Activated CD8-positive, alpha-beta T cell treated with anti-CD3 and anti-CD28 coated beads, Interleukin-2, amount 10 ng/mL, durations not matched to agents 7 days and 5 days (primary cell): ENCODE measurements around the gene MED12L. TPM values are rescaled to one million over a fixed set of nuclear protein-coding genes. Genes with fewer than 3 reads are reported as not detected.

ENCODE experiments used
- ATAC-seq: fragments of 150-1000 bp; cut with Tn5 transposase; one replicate; pipeline ENCODE4 v1.10.0; 2021; ENCODE audit warnings: moderate library complexity
- CTCF ChIA-PET: fragments of 350-600 bp; sonication (Branson Sonifier 250); formaldehyde crosslinking; loops from one replicate; lab custom pipeline; 2021; ENCODE audit warnings: antibody characterized with exemption; lab: Charles Lee
- POLR2A ChIA-PET: fragments of 350-600 bp; sonication (Branson Sonifier 250); formaldehyde crosslinking; loops from one replicate; lab custom pipeline; 2021; ENCODE audit warnings: antibody characterized with exemption; lab: Charles Lee
- DNase-seq: peaks from one replicate; pipeline ENCODE4 v3.0.0-alpha.2; 2020
- H3K27ac Mint-ChIP-seq: one replicate; pipeline ENCODE4 v1.8.0; 2021; ENCODE audit warnings: mild to moderate bottlenecking, mixed read lengths
- H3K27me3 Mint-ChIP-seq: one replicate; pipeline ENCODE4 v1.8.0; 2021; ENCODE audit warnings: low read depth, mixed read lengths
- H3K36me3 Mint-ChIP-seq: one replicate; pipeline ENCODE4 v1.8.0; 2021; ENCODE audit warnings: low read depth, mixed read lengths
- H3K4me1 Mint-ChIP-seq: one replicate; pipeline ENCODE4 v1.8.0; 2021; ENCODE audit warnings: low read depth, mixed read lengths
- H3K4me3 Mint-ChIP-seq: one replicate; pipeline ENCODE4 v1.8.0; 2021; ENCODE audit warnings: mild to moderate bottlenecking, mixed read lengths
- H3K9me3 Mint-ChIP-seq: one replicate; pipeline ENCODE4 v1.8.0; 2022; ENCODE audit warnings: mixed read lengths; ENCODE audit not compliant: insufficient read depth
- total RNA-seq, 2 experiments: library from RNA; stranded (reverse); gene quantifications; one replicate each; pipeline ENCODE4 v1.2.3, GENCODE V29; 2021

The MED12L gene, protein sequence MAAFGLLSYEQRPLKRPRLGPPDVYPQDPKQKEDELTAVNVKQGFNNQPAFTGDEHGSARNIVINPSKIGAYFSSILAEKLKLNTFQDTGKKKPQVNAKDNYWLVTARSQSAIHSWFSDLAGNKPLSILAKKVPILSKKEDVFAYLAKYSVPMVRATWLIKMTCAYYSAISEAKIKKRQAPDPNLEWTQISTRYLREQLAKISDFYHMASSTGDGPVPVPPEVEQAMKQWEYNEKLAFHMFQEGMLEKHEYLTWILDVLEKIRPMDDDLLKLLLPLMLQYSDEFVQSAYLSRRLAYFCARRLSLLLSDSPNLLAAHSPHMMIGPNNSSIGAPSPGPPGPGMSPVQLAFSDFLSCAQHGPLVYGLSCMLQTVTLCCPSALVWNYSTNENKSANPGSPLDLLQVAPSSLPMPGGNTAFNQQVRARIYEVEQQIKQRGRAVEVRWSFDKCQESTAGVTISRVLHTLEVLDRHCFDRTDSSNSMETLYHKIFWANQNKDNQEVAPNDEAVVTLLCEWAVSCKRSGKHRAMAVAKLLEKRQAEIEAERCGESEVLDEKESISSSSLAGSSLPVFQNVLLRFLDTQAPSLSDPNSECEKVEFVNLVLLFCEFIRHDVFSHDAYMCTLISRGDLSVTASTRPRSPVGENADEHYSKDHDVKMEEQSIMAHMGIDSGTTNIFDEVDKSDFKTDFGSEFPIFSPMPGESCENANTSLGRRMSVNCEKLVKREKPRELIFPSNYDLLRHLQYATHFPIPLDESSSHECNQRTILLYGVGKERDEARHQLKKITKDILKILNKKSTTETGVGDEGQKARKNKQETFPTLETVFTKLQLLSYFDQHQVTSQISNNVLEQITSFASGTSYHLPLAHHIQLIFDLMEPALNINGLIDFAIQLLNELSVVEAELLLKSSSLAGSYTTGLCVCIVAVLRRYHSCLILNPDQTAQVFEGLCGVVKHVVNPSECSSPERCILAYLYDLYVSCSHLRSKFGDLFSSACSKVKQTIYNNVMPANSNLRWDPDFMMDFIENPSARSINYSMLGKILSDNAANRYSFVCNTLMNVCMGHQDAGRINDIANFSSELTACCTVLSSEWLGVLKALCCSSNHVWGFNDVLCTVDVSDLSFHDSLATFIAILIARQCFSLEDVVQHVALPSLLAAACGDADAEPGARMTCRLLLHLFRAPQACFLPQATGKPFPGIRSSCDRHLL (N-terminal part only)
- total RNA-seq, result under 1 TPM; 0.76 to 0.79 TPM

GRCh38 chr3:151085227-151085888, at the start of gene MED12L:
TSS of gene MED12L (plus strand) at chr3:151085664. CDS start at chr3:151086927, 1,263 bp downstream.
- Mint-ChIP-seq H3K27me3 (peaks cover 54% of the 10 kb centered on the region), H3K4me3 (peak within 1 kb of the TSS; percentile 80), H3K27ac (no peak within 1 kb of the TSS), H3K4me1 (peaks cover 13% of the 10 kb centered on the region), H3K36me3 (no peaks in the 10 kb centered on the region), H3K9me3 (no peaks in the 10 kb centered on the region)
- POLR2A ChIA-PET, result interaction anchor here (0.6 to 1.5 kb wide), 3 partner anchors 322 to 1185 kb away, joined by 3 to 4 read pairs (median 3); no protein-coding TSS in a partner anchor
- peak; percentile 59 for DNase-seq
- peak; percentile 67 for ATAC-seq
- CTCF ChIA-PET, result interaction anchor here (0.7 to 5.3 kb wide), 12 partner anchors 9 to 160 kb away, joined by 3 to 66 read pairs (median 4); no protein-coding TSS in a partner anchor

DNA sequence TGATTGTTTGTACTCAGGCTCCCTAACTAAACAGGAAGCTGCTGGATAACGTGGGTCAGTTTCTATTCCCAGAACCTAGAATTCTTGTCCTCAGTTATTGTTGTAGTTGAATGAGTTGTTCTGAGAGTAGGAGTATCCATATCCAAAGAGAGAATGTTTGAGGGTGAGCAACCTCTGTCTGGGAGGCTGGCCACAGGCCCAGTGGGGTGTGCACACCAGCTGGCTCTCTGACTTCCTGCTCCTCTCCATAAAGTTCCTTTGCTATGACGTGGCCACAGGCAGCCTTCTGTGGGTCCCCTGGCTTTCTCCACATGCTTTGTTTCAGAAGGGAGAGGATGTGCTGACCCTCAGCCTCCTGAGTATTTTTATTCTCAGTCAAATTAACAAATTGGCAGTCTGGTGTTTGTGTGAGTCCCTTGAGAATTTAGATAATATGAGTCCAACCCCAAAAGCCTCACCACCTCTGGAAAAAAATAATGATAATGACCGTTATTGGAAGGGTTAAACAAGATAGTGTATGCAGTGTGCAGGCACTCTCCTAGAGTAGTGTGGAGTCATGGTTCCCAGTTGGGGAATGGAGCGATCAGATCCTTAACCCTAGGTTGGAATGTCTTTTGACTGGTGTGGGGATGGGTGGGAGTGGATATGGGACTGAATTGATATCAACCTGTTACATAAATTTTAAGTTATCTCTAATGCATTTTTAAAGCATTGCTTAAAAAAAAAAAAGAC, 47.6 kb upstream of the MED12L start:
- Mint-ChIP-seq H3K4me1 (no peaks in the 10 kb centered on the region), H3K4me3 (no peak overlapping the region), H3K9me3 (no peaks in the 10 kb centered on the region), H3K27me3 (peaks cover 8% of the 10 kb centered on the region), H3K36me3 (no peaks in the 10 kb centered on the region), H3K27ac (no peak overlapping the region)
- DNase-seq, result no peak
- CTCF ChIA-PET, result no interaction called here
- no peak for ATAC-seq
- POLR2A ChIA-PET, result no interaction called here

- H3K4me1 Mint-ChIP-seq, result no peaks in the 10 kb centered on the region
- peaks cover 22% of the 10 kb centered on the region for H3K27me3 Mint-ChIP-seq
- ChIA-PET POLR2A (no interaction called here), CTCF (interaction anchor here (0.7 kb wide), 1 partner anchor 878 kb away, joined by 3 read pairs; no protein-coding TSS in a partner anchor)
- DNase-seq, result no peak
- no peaks in the 10 kb centered on the region for H3K9me3 Mint-ChIP-seq
- no peaks in the 10 kb centered on the region for H3K36me3 Mint-ChIP-seq
- no peak for ATAC-seq
- H3K4me3 Mint-ChIP-seq, result no peak overlapping the region
- H3K27ac Mint-ChIP-seq, result no peak overlapping the region
Observed at GRCh38 chr3:151044706-151045105, 40.8 kb upstream of the MED12L start.

DNA sequence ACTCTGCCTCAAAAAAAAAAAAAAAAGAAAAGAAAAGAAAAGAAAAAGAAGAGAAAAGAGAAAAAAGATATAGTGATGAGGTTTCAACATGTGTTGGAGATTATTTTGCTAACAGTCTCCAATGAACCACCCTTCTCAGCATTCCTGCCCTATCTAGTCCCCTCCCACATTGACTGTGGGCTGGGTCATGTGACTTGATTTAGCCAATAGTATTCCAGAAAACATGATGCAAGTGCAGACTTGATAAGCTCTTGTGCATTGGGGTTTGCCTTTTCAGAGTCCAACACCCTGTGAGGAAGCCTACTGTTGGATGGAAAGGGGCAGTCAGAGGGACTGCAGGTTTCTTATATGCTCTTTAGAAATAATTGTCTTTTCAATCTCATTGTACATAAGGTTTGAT, 37.8 kb upstream of the MED12L start:
- no peaks in the 10 kb centered on the region for H3K9me3 Mint-ChIP-seq
- ChIA-PET POLR2A (no interaction called here), CTCF (no interaction called here)
- no peak for DNase-seq
- no peak overlapping the region for H3K4me3 Mint-ChIP-seq
- no peak overlapping the region for H3K27ac Mint-ChIP-seq
- no peaks in the 10 kb centered on the region for H3K36me3 Mint-ChIP-seq
- no peaks in the 10 kb centered on the region for H3K4me1 Mint-ChIP-seq
- no peak for ATAC-seq
- peaks cover 18% of the 10 kb centered on the region for H3K27me3 Mint-ChIP-seq

DNA sequence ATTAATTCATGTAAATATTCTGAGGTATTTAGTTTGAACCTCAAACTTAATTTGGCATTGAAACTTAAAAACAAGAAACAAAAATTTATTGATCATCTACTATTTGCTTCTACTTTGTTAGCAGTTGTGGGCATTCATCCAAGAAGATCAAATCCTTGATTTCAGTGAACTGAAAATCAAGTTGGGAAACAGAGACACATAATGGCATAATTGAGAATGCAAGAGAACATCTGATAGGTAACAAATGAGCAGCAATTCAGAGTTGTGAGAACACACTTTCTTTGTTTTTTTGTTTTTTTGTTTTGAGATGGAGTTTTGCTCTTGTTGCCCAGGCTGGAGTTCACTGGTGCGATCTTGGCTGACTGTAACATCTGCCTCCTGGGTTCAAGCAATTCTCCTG, 33.9 kb upstream of the MED12L start:
- Mint-ChIP-seq H3K27me3 (peaks cover 20% of the 10 kb centered on the region), H3K27ac (no peak overlapping the region), H3K4me3 (no peak overlapping the region), H3K36me3 (no peaks in the 10 kb centered on the region), H3K9me3 (no peaks in the 10 kb centered on the region), H3K4me1 (no peaks in the 10 kb centered on the region)
- DNase-seq (no peak), ATAC-seq (no peak)
- POLR2A ChIA-PET, result no interaction called here
- CTCF ChIA-PET, result no interaction called here

DNA sequence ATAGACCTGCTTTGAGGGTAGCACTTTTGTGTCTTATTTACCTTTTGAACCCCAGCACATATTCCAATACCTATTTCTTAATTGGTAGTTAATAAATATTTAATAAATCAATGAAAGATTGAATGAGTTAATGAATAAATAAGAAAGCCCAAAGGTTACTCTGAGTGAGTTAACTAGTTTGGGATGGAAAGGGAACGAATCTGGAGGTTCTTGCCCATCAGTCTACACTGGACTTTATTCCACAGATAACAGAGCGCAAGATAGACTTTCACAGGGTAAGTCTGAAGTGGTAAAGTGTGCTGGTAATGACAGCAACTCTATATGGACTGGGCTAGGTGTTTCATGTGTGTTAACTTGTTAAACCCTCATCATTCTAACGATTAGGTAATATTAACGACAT, 33.1 kb upstream of the MED12L start:
- Mint-ChIP-seq H3K27me3 (peaks cover 20% of the 10 kb centered on the region), H3K9me3 (no peaks in the 10 kb centered on the region), H3K4me3 (no peak overlapping the region), H3K36me3 (no peaks in the 10 kb centered on the region), H3K27ac (no peak overlapping the region), H3K4me1 (no peaks in the 10 kb centered on the region)
- DNase-seq (no peak), ATAC-seq (no peak)
- CTCF ChIA-PET, result no interaction called here
- POLR2A ChIA-PET, result no interaction called here

- Mint-ChIP-seq H3K4me1 (no peaks in the 10 kb centered on the region), H3K27me3 (peaks cover 20% of the 10 kb centered on the region), H3K27ac (no peak overlapping the region), H3K4me3 (no peak overlapping the region), H3K36me3 (no peaks in the 10 kb centered on the region), H3K9me3 (no peaks in the 10 kb centered on the region)
- ATAC-seq, result no peak
- CTCF ChIA-PET, result no interaction called here
- DNase-seq, result no peak
- POLR2A ChIA-PET, result no interaction called here
Observed at GRCh38 chr3:151052756-151053155, 32.7 kb upstream of the MED12L start.

DNA sequence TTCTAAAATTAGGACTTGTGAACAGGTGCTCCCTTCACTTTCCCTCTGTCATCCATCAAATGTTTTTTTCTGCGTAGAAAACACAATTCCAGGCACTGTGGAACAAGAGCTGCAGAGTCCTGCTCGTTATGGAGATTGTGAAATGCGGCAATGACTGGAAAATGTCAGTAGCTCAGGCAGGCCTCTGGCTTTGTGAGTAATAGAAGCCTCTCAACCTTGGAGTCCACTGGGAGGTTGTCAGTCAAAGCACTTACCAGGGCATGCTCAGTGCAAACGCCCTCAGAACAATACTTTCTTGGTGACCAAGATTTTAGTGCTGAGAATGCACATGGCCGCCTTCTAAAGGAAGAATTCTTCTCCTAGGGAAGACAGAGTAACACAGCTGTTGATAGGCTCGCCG, 26.7 kb upstream of the MED12L start:
- DNase-seq (no peak), ATAC-seq (no peak)
- no peaks in the 10 kb centered on the region for H3K36me3 Mint-ChIP-seq
- no peak overlapping the region for H3K4me3 Mint-ChIP-seq
- ChIA-PET CTCF (no interaction called here), POLR2A (no interaction called here)
- no peak overlapping the region for H3K27ac Mint-ChIP-seq
- H3K27me3 Mint-ChIP-seq, result peaks cover 15% of the 10 kb centered on the region
- no peaks in the 10 kb centered on the region for H3K9me3 Mint-ChIP-seq
- H3K4me1 Mint-ChIP-seq, result no peaks in the 10 kb centered on the region

GRCh38 chr3:151062611-151063010, 22.9 kb upstream of the MED12L start:
- DNase-seq, result no peak
- no peak overlapping the region for H3K27ac Mint-ChIP-seq
- no peak for ATAC-seq
- no peak overlapping the region for H3K4me3 Mint-ChIP-seq
- H3K4me1 Mint-ChIP-seq, result no peaks in the 10 kb centered on the region
- H3K36me3 Mint-ChIP-seq, result no peaks in the 10 kb centered on the region
- peaks cover 5% of the 10 kb centered on the region for H3K27me3 Mint-ChIP-seq
- no peaks in the 10 kb centered on the region for H3K9me3 Mint-ChIP-seq
- POLR2A ChIA-PET, result no interaction called here
- CTCF ChIA-PET, result no interaction called here

GRCh38 chr3:151067158-151067557, 18.3 kb upstream of the MED12L start:
- peaks cover 15% of the 10 kb centered on the region for H3K27me3 Mint-ChIP-seq
- no peak overlapping the region for H3K27ac Mint-ChIP-seq
- no peaks in the 10 kb centered on the region for H3K4me1 Mint-ChIP-seq
- ATAC-seq (no peak), DNase-seq (peak; percentile 37)
- CTCF ChIA-PET, result interaction anchor here (0.8 to 3.7 kb wide), 13 partner anchors 17 to 159 kb away, joined by 3 to 55 read pairs (median 4); partner anchors contain the start of gene MED12L
- H3K4me3 Mint-ChIP-seq, result no peak overlapping the region
- no peaks in the 10 kb centered on the region for H3K9me3 Mint-ChIP-seq
- H3K36me3 Mint-ChIP-seq, result no peaks in the 10 kb centered on the region
- POLR2A ChIA-PET, result no interaction called here
